OCI-LY1 (cell line): ENCODE results near the gene ATP8A2.

Experiments used
- CTCF ChIP-seq: fragments of 200-600 bp; sonication (generic), shearing (Covaris generic); IDR thresholded peaks from 2 replicates; pipeline ENCODE4 v1.5.1; 2017; ENCODE audit warnings: mild to moderate bottlenecking, antibody characterized with exemption, low read length, moderate library complexity, mixed read lengths
- EZH2 ChIP-seq: fragments of 200-600 bp; sonication (generic), shearing (Covaris generic); IDR thresholded peaks from 2 replicates; pipeline ENCODE4 v1.8.0; 2017; ENCODE audit warnings: borderline replicate concordance, mixed run types, mild to moderate bottlenecking, antibody characterized with exemption, low read length, moderate library complexity, mixed read lengths

DNA sequence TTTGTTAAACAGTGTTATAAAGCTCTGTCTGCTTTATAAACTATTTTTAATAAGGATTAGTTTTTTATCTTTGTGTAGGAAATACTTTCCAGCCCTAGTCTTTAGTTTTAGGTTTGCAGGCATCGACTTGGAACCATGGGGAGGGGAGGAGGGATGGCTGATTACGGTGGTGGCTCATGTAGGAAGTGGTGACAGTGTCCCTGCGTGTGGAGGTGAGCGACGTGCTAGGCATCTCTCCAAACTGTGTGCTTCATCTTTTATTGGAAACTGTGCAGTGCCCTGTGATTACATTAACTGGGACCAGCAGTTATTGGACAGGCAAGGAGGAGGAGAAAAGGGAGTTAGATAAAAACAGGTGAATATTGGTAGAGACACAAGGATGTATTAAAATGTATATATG is 203.8 kb downstream of the ATP8A2 start:
- no peak for TF ChIP-seq CTCF
- TF ChIP-seq EZH2 = no peak
